HuH-7.5 (cell line): Measurements from ENCODE around the gene CAST.
A peak's percentile ranks its signal among the peaks of the same experiment; 100 is the strongest.
"Not testable (repeated sequence)": the region's sequence is repeated elsewhere in the genome, so short reads cannot be mapped to it uniquely, and the experiment has no call there.

Experiments used
- DNase-seq: peaks from one replicate; pipeline ENCODE4 v3.0.0; 2011; ENCODE audit warnings: low spot score

Gene CAST

GRCh38 chr5:96661855-96662724, at the start of gene CAST:
CAST (plus strand) TSS chr5:96662376; CDS start chr5:96662423, 47 bp downstream.
- DNase-seq: peak; percentile 80

DNA sequence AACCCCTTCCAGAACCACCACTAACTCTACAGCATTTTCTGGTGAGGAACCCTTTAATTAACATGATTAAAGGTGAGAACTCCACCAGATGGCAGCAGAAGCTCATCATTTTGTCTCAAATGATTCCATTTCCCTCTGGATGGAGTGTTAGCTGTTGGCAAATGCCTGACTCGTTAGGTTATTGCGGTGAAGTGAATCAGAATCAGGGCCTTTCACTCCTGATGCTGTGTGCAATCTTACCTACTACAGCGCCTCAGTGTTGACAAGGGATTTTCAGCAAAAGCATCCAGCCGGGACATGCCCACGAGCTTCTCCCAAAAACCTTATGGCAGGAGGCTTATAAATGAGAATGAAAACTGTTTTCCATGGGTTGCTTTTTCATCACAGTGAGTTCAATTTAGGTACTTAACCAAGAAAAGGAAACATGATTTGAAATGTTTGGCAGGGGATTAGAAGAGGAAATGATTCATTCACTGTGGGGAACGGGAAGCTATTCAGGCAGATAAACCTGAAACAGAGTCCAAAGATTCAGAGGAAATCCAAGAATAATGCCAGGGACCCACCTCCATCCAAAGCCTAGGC, 48.0 kb upstream of the CAST start:
- peak; percentile 48 for DNase-seq

- no peak for DNase-seq
These were observed 47.0 kb upstream of the CAST start for GRCh38 chr5:96615223-96615622.

DNA sequence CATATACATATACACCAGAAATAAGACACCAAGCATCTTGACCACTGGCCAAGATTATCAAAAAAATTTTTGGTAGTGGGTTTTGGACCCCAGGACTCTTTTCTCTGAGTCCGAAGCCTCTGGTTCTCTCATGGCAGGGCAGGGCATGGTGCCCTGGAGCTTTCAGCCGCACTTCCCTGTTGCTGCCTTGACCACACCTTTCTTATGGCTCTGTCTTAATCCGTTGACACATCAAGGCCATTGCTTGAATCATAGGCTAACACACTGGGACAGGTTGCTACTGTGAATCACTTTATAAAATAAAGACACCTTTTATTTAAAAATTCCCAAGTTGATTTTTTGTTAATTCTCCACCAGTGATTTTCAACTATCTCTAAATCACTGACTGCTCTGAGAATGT, 45.4 kb upstream of the CAST start:
- DNase-seq: no peak

DNA sequence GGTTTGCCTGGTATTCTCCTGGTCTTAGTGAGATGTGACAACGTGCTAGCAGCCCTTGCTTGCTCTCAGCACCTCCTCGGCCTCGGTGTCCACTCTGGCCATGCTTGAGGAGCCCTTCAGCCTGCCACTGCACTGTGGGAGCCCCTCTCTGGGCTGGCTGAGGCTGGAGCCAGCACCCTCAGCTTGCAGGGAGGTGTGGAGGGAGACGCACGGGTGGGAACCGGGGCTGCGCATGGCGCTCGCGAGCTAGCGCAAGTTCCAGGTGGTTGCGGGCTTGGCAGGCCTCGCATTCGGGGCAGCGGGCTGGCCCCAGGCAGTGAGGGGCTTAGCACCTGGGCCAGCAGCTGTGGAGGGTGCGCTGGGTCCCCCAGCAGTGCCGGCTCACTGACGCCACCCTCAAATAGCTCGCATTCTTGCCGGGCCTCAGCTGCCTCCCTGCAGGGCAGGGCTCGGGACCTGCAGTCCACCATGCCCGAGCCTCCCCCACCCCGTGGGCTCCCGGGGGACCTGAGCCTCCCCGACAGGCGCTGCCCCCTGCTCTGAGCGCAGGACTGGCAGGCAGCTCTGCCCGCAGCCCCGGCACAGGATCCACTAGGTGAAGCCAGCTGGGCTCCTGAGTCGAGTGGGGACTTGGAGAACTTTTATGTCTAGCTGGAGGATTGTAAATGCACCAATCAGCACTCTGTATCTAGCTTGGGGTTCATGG, 43.7 kb upstream of the CAST start:
- not testable (repeated sequence) for DNase-seq

- no peak for DNase-seq
These were observed 42.2 kb upstream of the CAST start for GRCh38 chr5:96619946-96620345.

DNA sequence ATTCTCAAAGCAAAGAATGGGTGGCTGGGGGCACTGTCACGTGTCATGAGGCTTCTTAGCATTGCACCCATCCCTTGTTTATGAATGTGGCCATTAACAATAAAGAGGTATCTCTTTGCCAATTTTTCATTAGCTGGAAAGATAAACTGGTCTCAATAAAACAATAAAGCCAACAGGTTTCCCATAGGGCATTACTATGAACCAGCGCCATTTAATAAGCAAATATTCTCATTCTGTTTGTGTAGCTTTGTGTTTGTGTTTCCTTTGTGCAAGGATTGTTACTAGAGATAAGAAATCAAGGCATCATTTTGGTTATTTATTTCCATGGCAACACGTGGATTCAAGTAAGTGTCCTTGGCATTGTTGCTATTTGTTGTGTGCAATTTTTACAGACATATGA, 37.6 kb upstream of the CAST start:
- no peak for DNase-seq

DNA sequence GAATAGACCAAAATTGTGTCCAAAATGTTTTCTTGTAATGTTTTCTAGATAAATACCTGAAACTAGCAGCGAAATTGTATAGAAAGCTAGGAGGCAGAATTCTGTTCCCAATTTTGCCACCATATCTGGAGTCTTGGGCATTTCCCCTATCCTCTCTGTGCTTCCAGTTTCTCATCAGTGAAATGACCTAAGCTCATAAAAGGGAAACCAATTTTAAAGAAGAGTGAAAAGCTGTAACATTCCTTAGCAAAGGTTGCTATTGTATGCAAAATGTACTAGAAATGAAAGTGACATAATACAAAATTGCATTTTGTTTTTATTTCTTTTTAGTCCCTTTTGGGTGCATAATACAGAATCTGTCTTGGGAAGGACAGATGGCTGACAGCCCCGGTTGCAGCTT, 36.8 kb upstream of the CAST start:
- DNase-seq: no peak

GRCh38 chr5:96626956-96627355, 35.2 kb upstream of the CAST start:
- DNase-seq: no peak

- peak; percentile 18 for DNase-seq
These were observed 34.3 kb upstream of the CAST start for GRCh38 chr5:96627792-96628398.

DNA sequence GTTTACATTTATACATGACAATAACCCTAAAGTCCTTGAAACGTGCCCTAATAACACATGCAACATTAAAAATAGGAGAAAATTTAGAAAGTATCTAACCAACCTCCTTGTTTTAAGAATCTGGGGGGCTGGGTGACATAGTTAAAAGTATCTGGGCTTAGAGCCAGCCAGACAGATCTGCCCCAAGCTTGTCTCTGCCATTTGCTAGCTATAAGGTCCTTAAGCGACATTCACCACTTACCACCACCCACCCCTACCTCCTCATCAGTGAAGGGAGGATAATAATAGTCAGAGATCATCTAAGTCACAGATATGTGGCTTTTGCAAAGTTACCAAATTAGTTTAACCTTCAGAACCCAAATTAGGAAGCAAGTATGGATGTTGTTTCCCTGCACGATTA, 33.8 kb upstream of the CAST start:
- no peak for DNase-seq

GRCh38 chr5:96629774-96630173, 32.4 kb upstream of the CAST start:
- no peak for DNase-seq

- no peak for DNase-seq
These were observed 28.4 kb upstream of the CAST start for GRCh38 chr5:96633820-96634219.

DNA sequence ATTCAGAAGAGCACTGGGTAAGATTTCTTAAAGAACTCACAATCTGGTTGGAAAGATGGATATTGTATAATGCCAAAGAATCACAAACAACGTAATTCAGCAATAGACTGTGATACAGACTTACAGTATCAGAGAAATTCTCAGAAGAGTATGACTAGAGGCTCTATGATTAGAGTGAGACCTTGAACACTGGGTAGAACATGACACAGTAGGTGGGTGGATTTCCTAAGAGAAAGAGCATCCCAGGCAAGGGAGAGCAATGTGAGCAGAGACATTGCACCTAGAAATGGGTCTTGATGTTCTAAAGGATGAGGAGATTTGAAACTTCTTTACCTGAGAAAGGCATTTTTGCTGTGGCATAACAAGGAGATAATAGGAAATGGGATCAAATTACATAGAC, 27.3 kb upstream of the CAST start:
- no peak for DNase-seq

GRCh38 chr5:96636046-96636445, 26.1 kb upstream of the CAST start:
- no peak for DNase-seq

GRCh38 chr5:96636594-96636993, 25.6 kb upstream of the CAST start:
- no peak for DNase-seq

DNA sequence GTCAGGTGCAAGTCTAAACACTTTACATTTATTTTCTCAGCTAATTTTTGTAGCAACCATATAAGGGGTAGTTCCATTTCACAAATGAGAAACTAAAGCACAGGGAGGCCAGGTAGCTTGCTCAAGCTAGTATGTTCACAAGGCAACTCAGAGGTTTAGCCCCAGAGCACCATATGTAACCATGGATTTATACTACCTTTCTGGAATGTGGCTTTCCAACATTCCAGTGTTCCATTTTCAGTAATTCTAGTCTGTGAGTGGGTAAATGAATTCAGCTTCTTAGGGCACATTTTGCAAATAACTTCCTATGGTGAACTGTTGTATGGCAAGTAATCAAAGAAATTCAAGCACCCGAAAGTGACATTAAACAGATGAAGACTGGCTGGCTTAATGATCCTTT, 25.0 kb upstream of the CAST start:
- DNase-seq: no peak

DNA sequence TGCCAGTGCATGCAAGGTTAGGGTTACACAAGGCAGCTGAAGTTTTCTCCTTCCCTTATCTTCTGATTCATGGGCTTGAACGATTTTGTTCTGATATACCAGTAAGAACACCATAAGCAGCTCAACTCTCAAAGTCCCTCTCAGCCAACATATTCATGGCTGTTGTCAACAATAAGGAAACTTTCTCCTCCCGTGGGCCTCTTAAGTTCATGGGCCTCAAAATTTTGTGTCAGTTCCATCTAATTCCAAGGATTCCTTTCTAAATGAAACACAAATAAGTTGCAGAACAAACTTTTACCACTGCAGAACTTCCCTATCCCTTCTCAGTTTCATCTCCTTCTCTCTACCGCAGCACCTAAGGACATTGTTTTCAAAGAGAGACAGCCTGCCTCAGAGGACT, 23.6 kb upstream of the CAST start:
- no peak for DNase-seq

GRCh38 chr5:96640696-96641095, 21.5 kb upstream of the CAST start:
- DNase-seq: no peak

GRCh38 chr5:96641368-96642280, 20.6 kb upstream of the CAST start:
- no peak for DNase-seq

- no peak for DNase-seq
These were observed 19.9 kb upstream of the CAST start for GRCh38 chr5:96642281-96642640.

DNA sequence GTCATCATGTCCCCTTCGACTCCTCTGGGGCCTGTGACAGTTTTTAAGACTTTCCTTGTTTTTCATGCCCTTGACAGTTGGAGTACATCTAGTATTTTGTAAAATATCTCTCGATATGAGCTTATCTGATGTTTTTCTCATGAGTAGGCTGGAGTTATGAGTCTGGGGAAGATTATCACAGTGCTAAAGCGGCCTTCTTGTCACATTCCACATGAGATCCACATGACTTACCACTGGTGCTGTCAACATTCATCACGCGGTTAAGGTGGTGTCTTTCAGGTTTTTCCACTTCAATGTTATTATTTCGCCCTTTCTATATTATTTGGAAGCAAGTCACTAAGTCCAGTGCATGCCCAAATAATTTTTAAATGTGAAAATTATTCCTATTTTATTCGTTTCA, 17.1 kb upstream of the CAST start:
- DNase-seq: no peak
